Caco-2 (cell line): ENCODE results near the gene GLT6D1. TPM values are rescaled to one million over a fixed set of nuclear protein-coding genes. Genes with fewer than 3 reads are reported as not detected.

ENCODE experiments used
- BruUV-seq: library from RNA; stranded (reverse); fragments of 400-500 nt; replicated peaks from 2 replicates; lab custom pipeline; 2021; lab: Mats Ljungman, UMichigan
- CTCF ChIA-PET: fragments of 300-600 bp; sonication (Branson Sonifier 250); formaldehyde crosslinking; loops from one replicate; lab custom pipeline; 2022; ENCODE audit warnings: antibody characterized with exemption; lab: Charles Lee
- POLR2A ChIA-PET: fragments of 300-600 bp; sonication (Branson Sonifier 250); formaldehyde crosslinking; loops from one replicate; lab custom pipeline; 2022; ENCODE audit warnings: antibody characterized with exemption; lab: Charles Lee
- DNase-seq, 2 experiments: peaks; one replicate each; pipeline versions ENCODE4 v3.0.0 to v3.0.0-alpha.2; 2020 to 2022
- H3K27me3 ChIP-seq: replicated peaks from 2 replicates; pipeline ENCODE4 v1.6.0; 2011; ENCODE audit warnings: low read length; ENCODE audit not compliant: control insufficient read depth, insufficient read depth
- H3K36me3 ChIP-seq: 2 replicates; pipeline ENCODE4 v1.5.1; 2011; ENCODE audit warnings: low read length; ENCODE audit not compliant: control insufficient read depth, insufficient read depth
- H3K4me1 ChIP-seq: fragments of 250-450 bp; sonication (Bioruptor Pico); 2 replicates; pipeline ENCODE4 v1.5.1; 2020; ENCODE audit warnings: mild to moderate bottlenecking
- H3K4me3 ChIP-seq: 2 replicates; pipeline ENCODE4 v1.5.1; 2011; ENCODE audit warnings: low read depth, mild to moderate bottlenecking, control low read depth, low read length
- H3K9me3 ChIP-seq: fragments of 250-450 bp; sonication (Bioruptor Pico); 2 replicates; pipeline ENCODE4 v1.5.1; 2020; ENCODE audit warnings: mild to moderate bottlenecking, moderate library complexity
- H3K27ac Mint-ChIP-seq: one replicate; pipeline ENCODE4 v1.8.0; 2022; ENCODE audit warnings: mixed read lengths; ENCODE audit not compliant: unreplicated experiment
- H3K27me3 Mint-ChIP-seq: one replicate; pipeline ENCODE4 v1.8.0; 2022; ENCODE audit warnings: mixed read lengths; ENCODE audit not compliant: insufficient read depth, unreplicated experiment
- H3K36me3 Mint-ChIP-seq: one replicate; pipeline ENCODE4 v1.8.0; 2022; ENCODE audit warnings: mild to moderate bottlenecking, mixed read lengths; ENCODE audit not compliant: insufficient read depth, unreplicated experiment
- H3K4me1 Mint-ChIP-seq: one replicate; pipeline ENCODE4 v1.8.0; 2022; ENCODE audit warnings: low read depth, mixed read lengths; ENCODE audit not compliant: unreplicated experiment
- H3K4me3 Mint-ChIP-seq: one replicate; pipeline ENCODE4 v1.8.0; 2022; ENCODE audit warnings: mild to moderate bottlenecking, moderate library complexity, mixed read lengths; ENCODE audit not compliant: unreplicated experiment
- H3K9me3 Mint-ChIP-seq: one replicate; pipeline ENCODE4 v1.8.0; 2022; ENCODE audit warnings: mixed read lengths; ENCODE audit not compliant: unreplicated experiment
- intact Hi-C: fragments of 100-400 bp; cut with micrococcal nuclease; formaldehyde crosslinking; loops from one replicate; pipeline ENCODE4 v1.10.0; 2022; ENCODE audit not compliant: unreplicated experiment
- total RNA-seq: library from RNA; stranded (reverse); gene quantifications from 2 replicates; pipeline ENCODE4 v1.2.3, GENCODE V29; 2022
- TF ChIP-seq, protein P1 (sequence below), 2 experiments: fragments of 200-600 bp in 1 of 2; IDR thresholded peaks; 1 replicate in 1 of 2; 2 replicates in 1 of 2; pipeline versions ENCODE4 v1.5.1 to v1.8.0; 2011 to 2022; ENCODE audit warnings: antibody characterized with exemption in 1 of 2, control low read depth in 1 of 2, inconsistent platforms in 1 of 2, low read depth in 1 of 2, low read length in 1 of 2, mild to moderate bottlenecking in 1 of 2, moderate library complexity in 1 of 2; ENCODE audit not compliant: insufficient read depth in 1 of 2, severe bottlenecking in 1 of 2, unreplicated experiment in 1 of 2

The GLT6D1 gene
- total RNA-seq, 1 experiment from 2014 or later, result not detected

DNA sequence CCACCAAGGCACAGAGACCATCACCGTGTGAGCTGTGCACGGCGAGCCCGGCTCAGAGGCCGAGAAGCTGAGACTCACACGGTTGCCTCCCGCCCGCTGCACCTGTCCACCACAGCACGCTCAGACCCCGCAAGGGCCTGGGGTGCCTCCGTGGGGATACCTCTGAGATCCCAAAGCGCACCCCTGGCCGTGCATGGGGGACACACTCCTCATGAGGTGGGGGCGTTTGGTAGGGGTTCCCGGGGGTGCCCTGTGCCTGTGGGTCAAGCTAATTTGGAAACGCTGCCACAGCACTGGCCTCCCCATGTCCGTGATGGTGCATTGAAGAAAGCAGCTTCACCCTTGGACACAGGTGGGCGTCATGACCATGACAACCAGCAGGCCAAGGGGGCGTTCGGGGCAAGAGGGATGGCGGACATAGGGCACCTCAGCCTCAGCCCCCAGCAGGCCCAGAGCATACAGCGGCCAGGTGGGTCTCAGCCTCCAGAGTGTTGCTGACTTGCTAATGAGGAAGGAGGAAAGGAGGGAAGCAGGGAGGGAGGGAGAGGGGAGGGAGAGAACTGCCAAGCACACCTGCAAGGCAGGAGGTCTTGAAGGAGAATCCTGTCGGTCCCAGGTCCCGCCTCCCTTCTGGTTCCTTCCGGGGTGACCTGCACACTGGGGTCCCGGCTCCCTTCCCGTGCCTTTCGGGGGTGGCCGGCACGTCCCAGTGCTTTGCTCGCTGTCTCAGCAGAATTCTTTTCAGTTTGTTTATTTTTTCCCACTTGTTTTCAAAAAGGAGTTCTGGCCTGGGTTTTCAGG lies 34.7 kb downstream of the GLT6D1 start:
- Histone ChIP-seq H3K9me3 (no peaks in the 10 kb centered on the region; the same call in 1 of the 2 replicates), H3K27me3 (no peaks in the 10 kb centered on the region), H3K36me3 (no peaks in the 10 kb centered on the region), H3K4me1 (no peaks in the 10 kb centered on the region), H3K4me3 (no peak overlapping the region)
- Mint-ChIP-seq H3K27me3 (no peaks in the 10 kb centered on the region), H3K4me1 (no peaks in the 10 kb centered on the region), H3K9me3 (peaks cover under 1% of the 10 kb centered on the region), H3K36me3 (no peaks in the 10 kb centered on the region), H3K27ac (no peak overlapping the region), H3K4me3 (no peak overlapping the region)
- no peak for DNase-seq
- POLR2A ChIA-PET, result no interaction called here
- TF ChIP-seq, protein P1, sequence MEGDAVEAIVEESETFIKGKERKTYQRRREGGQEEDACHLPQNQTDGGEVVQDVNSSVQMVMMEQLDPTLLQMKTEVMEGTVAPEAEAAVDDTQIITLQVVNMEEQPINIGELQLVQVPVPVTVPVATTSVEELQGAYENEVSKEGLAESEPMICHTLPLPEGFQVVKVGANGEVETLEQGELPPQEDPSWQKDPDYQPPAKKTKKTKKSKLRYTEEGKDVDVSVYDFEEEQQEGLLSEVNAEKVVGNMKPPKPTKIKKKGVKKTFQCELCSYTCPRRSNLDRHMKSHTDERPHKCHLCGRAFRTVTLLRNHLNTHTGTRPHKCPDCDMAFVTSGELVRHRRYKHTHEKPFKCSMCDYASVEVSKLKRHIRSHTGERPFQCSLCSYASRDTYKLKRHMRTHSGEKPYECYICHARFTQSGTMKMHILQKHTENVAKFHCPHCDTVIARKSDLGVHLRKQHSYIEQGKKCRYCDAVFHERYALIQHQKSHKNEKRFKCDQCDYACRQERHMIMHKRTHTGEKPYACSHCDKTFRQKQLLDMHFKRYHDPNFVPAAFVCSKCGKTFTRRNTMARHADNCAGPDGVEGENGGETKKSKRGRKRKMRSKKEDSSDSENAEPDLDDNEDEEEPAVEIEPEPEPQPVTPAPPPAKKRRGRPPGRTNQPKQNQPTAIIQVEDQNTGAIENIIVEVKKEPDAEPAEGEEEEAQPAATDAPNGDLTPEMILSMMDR (IDR thresholded peaks at IDR 0.05; ENCODE audit: insufficient read depth in 1 of 2, low read depth in 1 of 2, low read length in 1 of 2, severe bottlenecking in 1 of 2, unreplicated experiment in 1 of 2), result no peak
- intact Hi-C loops, result loop anchor here (1.0 to 5.0 kb wide), 2 partner anchors 78 to 94 kb away; no protein-coding TSS in a partner anchor
- CTCF ChIA-PET, result no interaction called here
- BruUV-seq, result no TSS peak

DNA sequence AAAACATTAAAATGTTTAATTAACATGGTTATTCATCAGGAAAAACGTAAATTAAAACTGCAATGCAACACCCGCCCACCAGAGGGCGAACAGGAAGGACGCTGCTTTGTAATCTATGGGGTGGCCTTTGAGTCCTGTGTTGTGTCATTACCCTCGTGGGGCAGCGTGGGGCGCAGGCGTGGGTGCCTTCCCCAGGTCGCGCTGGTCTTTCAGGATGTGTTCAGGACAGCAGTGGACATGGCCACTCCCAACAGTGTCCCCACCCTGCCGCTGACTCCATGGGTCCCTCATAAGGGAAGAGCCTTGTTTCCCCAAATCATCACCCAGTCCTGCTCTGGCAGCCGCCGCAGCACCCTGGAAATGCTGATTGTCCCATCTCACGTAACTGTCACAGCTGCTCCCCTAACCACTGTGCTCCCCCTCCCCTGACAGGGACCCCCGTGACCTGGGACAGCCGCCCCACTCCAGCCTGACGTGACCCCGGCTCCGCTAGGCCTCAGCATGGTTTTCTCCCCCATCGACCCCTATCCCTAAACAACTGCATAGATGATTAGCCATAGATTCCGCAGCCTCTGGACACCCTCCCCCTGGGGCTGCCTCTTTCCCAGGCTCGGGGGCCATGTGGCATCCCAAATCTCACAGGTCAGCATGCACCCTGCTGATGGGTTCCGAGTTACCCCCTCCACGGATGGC lies 36.4 kb downstream of the GLT6D1 start:
- POLR2A ChIA-PET, result no interaction called here
- H3K27me3 Mint-ChIP-seq, result no peaks in the 10 kb centered on the region
- intact Hi-C loops, result loop anchor here (5.0 kb wide), 1 partner anchor 79 kb away; no protein-coding TSS in a partner anchor
- Histone ChIP-seq H3K36me3 (no peaks in the 10 kb centered on the region), H3K9me3 (no peaks in the 10 kb centered on the region; the same call in 1 of the 2 replicates), H3K4me3 (no peak overlapping the region), H3K4me1 (no peaks in the 10 kb centered on the region), H3K27me3 (no peaks in the 10 kb centered on the region)
- no peak overlapping the region for H3K4me3 Mint-ChIP-seq
- BruUV-seq, result no TSS peak
- CTCF ChIA-PET, result interaction anchor here (0.7 to 0.8 kb wide), 2 partner anchors 38 to 263 kb away, joined by 3 to 4 read pairs; no protein-coding TSS in a partner anchor
- no peak overlapping the region for H3K27ac Mint-ChIP-seq
- H3K4me1 Mint-ChIP-seq, result no peaks in the 10 kb centered on the region
- DNase-seq, result peak; percentile 54 to 62
- no peaks in the 10 kb centered on the region for H3K36me3 Mint-ChIP-seq
- no peaks in the 10 kb centered on the region for H3K9me3 Mint-ChIP-seq
- TF ChIP-seq, protein P1 (IDR thresholded peaks at IDR 0.05; ENCODE audit: insufficient read depth in 1 of 2, low read depth in 1 of 2, low read length in 1 of 2, severe bottlenecking in 1 of 2, unreplicated experiment in 1 of 2), result peak; percentile 63 to 91

DNA sequence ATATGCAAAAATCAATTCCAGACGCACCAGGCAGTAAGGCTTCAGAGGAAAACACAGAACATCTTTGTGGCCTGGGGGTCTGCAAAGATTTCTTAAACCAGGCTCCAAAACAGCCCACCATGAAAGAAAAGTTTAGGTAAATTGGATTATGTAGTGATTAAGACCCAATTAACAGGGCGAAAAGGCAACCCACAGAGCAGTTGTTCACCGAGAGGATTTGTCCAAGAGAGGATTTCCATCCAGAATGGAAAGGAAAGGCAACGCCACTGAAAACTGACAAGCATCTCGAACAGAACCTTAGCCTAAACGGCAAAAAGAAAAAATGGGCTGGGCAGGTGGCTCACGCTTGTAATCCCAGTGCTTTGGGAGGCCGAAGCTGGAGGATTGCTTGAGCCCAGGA lies 37.4 kb downstream of the GLT6D1 start:
- BruUV-seq, result no TSS peak

More for the DNA sequence above, 37.4 kb downstream of the GLT6D1 start:
- H3K4me3 Mint-ChIP-seq, result no peak overlapping the region
- TF ChIP-seq, protein P1 (IDR thresholded peaks at IDR 0.05; ENCODE audit: insufficient read depth in 1 of 2, low read depth in 1 of 2, low read length in 1 of 2, severe bottlenecking in 1 of 2, unreplicated experiment in 1 of 2), result no peak
- Histone ChIP-seq H3K4me1 (no peaks in the 10 kb centered on the region), H3K36me3 (no peaks in the 10 kb centered on the region), H3K4me3 (no peak overlapping the region), H3K27me3 (no peaks in the 10 kb centered on the region), H3K9me3 (no peaks in the 10 kb centered on the region; the same call in 1 of the 2 replicates)
- ChIA-PET POLR2A (no interaction called here), CTCF (no interaction called here)
- no peak for DNase-seq
- no peaks in the 10 kb centered on the region for H3K4me1 Mint-ChIP-seq
- H3K27ac Mint-ChIP-seq, result no peak overlapping the region
- H3K36me3 Mint-ChIP-seq, result no peaks in the 10 kb centered on the region
- intact Hi-C loops, result loop anchor here (5.0 kb wide), 1 partner anchor 80 kb away; no protein-coding TSS in a partner anchor
- H3K9me3 Mint-ChIP-seq, result peaks cover 5% of the 10 kb centered on the region
- no peaks in the 10 kb centered on the region for H3K27me3 Mint-ChIP-seq
